PFSK-1 (cell line): Measurements from ENCODE around the gene CKAP4.

Source experiments
- POLR2AphosphoS5 ChIP-seq: IDR thresholded peaks from 2 replicates; pipeline ENCODE4 v1.6.1; 2012; ENCODE audit warnings: low read depth, mild to moderate bottlenecking, control low read depth, low read length, moderate library complexity
- TAF1 ChIP-seq: IDR thresholded peaks from 2 replicates; pipeline ENCODE4 v1.6.1; 2012; ENCODE audit warnings: low read length, control low read depth, borderline replicate concordance; ENCODE audit not compliant: insufficient read depth
- TF ChIP-seq, protein P1 (sequence below), 2 experiments: IDR thresholded peaks; 2 replicates each; pipeline versions ENCODE4 v1.6.1 to v1.8.0; 2011 to 2012; ENCODE audit warnings: low read depth in 2 of 2, low read length in 2 of 2, control low read depth in 1 of 2, inconsistent platforms in 1 of 2, mild to moderate bottlenecking in 1 of 2, moderate library complexity in 1 of 2; ENCODE audit not compliant: insufficient read depth in 1 of 2

DNA sequence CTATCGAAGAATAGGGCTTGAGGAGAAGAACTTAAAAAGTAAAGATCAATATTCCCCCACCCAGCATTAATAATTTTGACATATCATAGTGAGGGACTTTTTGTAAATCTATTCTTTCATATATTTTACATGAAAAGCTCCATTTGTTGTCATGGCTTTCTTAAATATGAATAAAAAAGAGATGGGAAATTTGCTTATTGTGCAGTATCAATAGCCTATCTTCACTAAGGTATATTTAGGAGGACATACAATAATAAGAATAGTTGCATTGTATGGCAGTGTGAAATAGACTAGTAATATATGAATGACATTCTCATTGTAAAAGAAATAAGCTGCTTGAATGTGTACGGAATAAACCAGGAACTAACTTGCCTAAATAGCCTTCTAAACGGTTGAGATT, 49.3 kb upstream of the CKAP4 start:
- TF ChIP-seq, protein P1, sequence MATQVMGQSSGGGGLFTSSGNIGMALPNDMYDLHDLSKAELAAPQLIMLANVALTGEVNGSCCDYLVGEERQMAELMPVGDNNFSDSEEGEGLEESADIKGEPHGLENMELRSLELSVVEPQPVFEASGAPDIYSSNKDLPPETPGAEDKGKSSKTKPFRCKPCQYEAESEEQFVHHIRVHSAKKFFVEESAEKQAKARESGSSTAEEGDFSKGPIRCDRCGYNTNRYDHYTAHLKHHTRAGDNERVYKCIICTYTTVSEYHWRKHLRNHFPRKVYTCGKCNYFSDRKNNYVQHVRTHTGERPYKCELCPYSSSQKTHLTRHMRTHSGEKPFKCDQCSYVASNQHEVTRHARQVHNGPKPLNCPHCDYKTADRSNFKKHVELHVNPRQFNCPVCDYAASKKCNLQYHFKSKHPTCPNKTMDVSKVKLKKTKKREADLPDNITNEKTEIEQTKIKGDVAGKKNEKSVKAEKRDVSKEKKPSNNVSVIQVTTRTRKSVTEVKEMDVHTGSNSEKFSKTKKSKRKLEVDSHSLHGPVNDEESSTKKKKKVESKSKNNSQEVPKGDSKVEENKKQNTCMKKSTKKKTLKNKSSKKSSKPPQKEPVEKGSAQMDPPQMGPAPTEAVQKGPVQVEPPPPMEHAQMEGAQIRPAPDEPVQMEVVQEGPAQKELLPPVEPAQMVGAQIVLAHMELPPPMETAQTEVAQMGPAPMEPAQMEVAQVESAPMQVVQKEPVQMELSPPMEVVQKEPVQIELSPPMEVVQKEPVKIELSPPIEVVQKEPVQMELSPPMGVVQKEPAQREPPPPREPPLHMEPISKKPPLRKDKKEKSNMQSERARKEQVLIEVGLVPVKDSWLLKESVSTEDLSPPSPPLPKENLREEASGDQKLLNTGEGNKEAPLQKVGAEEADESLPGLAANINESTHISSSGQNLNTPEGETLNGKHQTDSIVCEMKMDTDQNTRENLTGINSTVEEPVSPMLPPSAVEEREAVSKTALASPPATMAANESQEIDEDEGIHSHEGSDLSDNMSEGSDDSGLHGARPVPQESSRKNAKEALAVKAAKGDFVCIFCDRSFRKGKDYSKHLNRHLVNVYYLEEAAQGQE (IDR thresholded peaks at IDR 0.05; ENCODE audit: insufficient read depth in 1 of 2, low read depth in 2 of 2, low read length in 2 of 2): no peak
- no peak for TF ChIP-seq TAF1
- no peak for TF ChIP-seq POLR2AphosphoS5
